ENCODE measurements around the gene TLR1.
A peak's percentile ranks its signal among the peaks of the same experiment; 100 is the strongest.

GRCh38 chr4:38757945-38758600, 46.5 kb downstream of the TLR1 start:
- TF ChIP-seq CTCF (IDR thresholded peaks at IDR 0.05; ENCODE audit: borderline replicate concordance, extremely low read depth, low read length, poor library complexity, severe bottlenecking): peak; percentile 53
- no peak for TF ChIP-seq EZH2 (IDR thresholded peaks at IDR 0.05; ENCODE audit: borderline replicate concordance, low read depth, low read length, severe bottlenecking)

Data from DND-41 (cell line).